Fibroblast of skin of right biceps (primary cell): ENCODE results near the gene RPS6KA3.
A peak's percentile ranks its signal among the peaks of the same experiment; 100 is the strongest.
"Not testable (repeated sequence)": the region's sequence is repeated elsewhere in the genome, so short reads cannot be mapped to it uniquely, and the experiment has no call there.

Experiments
- DNase-seq: peaks from one replicate; pipeline ENCODE4 v3.0.0-alpha.2; 2013

Gene RPS6KA3

DNA sequence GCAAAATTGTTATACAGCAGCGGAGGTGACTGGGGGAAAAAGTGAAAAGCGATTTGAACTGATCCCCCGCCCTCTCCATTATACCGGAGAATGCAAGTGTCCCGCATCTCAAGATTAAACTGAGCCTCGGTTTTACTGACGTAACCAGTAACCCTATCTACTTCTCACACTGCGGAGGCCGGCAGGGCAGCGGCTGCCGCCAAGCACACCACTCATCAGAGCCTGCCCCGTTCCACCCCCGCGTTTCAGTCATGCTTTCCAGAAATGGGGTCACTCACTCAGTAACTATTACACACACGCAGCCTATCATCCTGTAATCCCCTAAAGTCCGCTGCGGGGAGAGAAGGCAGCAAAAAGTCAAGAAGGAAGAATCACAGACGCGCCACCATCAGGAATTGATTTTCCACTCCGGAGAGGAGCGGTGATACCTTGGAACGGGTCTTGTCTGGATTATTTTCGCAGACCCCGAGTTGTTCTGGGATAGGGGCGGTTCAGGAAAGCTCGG is 1.4 kb downstream of the RPS6KA3 start:
- peak; percentile 78 for DNase-seq

GRCh38 chrX:20263474-20263873 is 3.2 kb downstream of the RPS6KA3 start:
- DNase-seq, result peak; percentile 75

DNA sequence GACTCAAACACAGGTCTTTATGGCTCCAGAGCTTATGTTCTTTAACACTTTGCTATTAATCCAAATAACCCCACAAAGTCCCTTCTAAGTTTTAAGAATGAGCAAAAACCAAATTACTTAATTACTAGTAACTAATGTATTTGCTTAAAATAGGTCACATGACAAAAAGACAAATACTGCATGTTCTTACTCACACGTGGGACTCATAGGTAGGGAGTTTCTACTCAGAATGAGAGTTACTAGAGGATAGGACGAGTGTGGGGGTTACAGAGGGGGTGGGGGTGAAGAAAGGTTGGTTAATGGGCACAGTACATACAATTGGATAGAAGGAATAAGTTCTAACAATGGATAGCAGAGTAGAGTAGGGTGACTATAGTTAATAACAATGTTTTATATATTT is 5.8 kb downstream of the RPS6KA3 start:
- no peak for DNase-seq

DNA sequence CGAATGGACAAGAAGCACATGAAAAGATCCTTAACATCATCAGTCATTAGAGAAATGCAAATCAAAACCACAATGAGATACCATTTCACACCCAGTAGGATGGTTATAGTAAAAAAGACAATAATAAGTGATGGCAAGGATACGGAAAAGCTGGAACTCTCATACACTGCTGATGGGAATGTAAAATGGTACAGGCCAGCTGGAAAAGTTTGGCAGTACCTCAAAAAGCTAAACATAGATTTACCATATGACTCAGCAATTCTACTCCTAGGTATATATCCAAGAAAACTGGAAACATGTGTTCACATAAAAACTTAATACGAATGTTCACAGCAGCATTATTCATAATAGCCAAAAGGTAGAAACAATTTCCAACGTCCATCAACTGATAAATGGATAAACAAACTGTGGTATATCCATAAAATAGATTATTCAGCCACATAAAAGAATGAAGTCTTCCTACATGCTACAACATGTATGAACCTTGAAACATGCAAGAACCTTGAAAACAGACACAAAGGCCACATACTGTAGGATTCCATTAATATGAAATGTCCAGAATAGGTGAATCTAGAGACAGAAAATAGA is 11.9 kb downstream of the RPS6KA3 start:
- DNase-seq, result peak; percentile 66

DNA sequence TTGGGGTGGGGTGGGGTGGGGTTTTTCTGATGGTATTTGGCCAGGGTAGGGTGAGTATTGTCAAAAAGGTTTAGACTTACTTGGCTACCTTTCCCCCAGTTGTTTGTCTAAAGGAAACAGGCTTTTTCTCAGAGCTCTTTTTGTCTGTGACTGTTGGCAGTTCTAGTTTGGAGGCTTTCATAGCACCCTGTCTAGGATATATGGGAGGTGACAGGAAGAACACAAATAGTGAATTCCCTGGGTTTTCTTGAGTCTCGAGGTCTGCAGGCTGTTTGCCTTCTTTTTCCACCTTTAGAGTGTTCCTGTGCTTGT is 13.5 kb downstream of the RPS6KA3 start:
- no peak for DNase-seq

- DNase-seq, result peak; percentile 42
Measured at GRCh38 chrX:20252381-20253231, 14.1 kb downstream of the RPS6KA3 start.

DNA sequence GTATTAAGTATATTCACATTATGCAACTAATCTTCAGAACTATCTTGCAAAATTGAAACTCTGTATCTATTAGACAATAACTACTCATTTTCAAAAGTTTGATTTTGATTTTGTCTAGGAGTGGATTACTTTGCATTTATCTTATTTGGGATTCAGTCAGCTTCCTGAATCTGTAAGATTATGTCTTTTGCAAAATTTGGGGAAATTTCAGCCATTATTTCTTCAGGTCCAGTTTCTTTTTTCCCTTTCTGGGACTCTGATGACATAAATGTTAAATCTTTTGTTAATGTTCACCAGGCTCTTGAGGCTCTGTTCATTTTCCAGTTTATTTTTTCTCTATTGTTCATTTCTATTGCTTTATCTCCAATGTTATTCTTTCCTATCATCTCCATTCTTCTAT is 15.0 kb downstream of the RPS6KA3 start:
- no peak for DNase-seq

DNA sequence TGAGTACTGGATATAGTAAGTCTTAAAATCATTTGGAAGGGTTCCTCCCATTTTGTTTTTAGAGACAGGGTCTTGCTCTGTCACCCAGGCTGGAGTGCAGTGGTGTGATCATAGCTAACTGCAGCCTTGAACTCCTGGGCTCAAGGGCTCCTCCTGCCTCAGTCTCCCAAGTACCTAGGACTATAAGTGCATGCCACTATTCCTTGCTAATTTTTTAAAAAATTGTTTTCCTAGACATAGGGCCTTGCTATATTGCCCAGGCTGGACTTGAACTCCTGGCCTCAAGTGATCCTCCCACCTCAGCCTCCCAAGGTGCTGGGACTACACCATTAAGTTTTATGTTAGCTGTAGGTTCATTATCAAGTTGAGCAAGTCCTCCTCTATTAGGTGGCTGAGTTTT is 16.6 kb downstream of the RPS6KA3 start:
- not testable (repeated sequence) for DNase-seq

DNA sequence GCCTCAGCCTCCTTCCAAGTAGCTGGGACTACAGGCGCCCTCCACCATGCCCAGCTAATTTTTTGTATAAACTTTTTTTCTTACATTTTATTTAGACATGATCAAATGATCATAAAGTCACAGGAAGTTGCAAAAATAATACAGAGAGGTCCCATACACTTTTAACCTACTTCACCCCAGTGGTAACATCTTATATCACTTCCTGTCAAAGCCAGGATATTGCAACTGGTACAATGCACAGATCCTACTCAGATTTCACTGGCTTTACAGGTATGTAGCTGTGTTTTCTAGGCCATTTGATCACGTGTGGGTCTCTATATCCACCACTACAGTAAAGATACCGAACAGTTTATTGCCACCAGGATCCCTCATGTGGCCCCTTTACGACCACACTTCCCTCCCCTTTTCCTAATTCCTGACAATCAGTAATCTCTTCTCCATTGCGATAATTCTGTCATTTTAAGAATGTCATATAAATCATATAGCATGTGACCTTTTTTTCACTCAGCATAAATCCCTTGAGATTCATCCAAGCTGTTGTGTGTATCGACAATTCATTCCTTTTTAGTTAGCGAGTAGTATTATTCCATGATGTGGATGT is 18.0 kb downstream of the RPS6KA3 start:
- no peak for DNase-seq

- DNase-seq, result peak; percentile 38
Measured at GRCh38 chrX:20244931-20245330, 21.8 kb downstream of the RPS6KA3 start.

GRCh38 chrX:20240201-20240600 is 26.5 kb downstream of the RPS6KA3 start:
- peak; percentile 15 for DNase-seq

DNA sequence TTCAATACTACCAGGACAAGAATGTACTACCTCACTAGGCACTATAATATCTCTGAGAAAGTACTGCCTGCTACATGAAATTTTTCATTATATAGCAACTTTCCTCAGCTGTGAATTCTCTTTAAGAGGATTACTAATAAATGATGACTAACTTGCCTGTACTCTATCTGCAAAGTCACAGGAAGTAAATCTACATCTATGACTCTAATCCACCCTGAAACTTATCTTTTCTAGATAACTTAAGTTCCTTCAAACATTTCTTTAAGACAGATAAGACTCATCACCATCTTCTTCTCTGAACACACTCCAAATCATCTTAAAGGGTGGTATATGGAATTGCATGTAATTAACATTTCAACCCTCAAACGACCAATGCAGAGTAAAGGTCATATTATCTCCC is 28.8 kb downstream of the RPS6KA3 start:
- peak; percentile 24 for DNase-seq

DNA sequence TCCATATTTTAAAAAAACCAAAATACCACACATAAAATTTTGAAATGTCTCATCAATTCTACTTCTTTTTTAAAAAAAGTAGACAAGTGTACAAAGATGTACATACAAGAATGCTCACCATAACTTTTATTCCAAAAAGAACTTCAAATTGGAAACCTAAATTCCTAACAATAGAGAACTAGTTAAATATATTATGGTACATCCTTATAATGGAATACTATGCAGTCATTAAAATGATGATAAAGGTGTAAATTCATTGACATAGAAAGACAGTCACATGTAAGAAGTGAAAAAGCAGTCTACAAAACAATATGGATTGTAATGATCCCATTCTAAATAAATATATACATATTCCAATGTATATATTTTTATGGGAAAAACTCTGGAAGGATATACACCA is 31.0 kb downstream of the RPS6KA3 start:
- DNase-seq, result no peak

DNA sequence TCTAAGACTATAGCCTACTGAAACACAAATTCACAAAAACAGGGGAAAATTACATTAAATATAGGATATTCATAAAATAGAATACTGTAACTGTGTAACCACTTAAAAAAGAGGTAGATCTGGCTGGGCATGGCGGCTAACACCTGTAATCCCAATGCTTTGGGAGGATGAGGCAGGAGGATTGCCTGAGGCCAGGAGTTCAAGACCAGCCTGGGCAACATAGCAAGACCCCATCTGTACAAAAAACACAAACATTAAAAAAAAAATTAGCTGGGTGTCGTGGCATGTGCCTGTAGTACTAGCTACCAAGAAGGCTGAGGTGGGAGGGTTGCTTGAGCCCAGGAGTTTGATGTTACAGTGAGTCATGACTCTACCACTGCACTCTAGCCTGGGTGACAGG is 33.4 kb downstream of the RPS6KA3 start:
- DNase-seq, result no peak

- no peak for DNase-seq
Measured at GRCh38 chrX:20231598-20231997, 35.1 kb downstream of the RPS6KA3 start.

DNA sequence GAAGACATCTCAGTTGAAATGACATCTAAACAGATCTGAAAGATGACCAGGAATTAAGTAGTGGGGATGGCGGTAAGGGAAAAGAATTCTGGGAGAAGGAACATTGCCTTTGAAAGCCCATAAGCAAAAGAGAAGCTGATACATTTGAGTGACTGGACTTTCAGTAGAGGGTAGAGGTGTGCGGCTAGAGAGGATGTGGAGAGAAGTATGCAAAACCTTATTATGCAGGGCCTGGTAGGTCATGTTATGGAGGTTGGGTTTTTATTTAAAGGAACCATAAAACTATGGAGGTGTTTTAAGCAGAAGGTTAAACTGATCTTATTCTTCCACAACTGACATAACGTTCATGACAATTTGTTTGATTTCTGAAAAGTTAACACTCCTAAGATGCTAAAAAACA is 36.3 kb downstream of the RPS6KA3 start:
- no peak for DNase-seq

DNA sequence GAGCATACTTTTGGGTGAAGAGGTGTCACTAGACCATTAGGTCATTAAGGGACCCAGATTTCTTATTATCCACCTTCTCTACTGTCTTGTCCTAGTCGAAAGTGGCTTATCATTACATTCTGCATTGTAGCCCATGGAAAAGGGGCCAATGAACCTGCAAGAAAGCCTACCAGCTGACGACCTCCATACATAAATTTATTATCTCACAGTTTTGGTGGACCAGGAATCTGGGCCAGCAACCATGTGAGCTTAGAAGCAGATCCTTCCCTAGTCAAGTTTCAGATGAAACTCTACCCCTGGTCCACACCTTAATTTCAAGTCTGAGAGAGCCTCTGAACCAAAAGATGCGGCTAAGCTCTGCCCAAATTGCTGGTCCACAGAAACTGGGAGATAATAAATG is 37.6 kb downstream of the RPS6KA3 start:
- DNase-seq, result no peak

- no peak for DNase-seq
Measured at GRCh38 chrX:20228245-20228644, 38.5 kb downstream of the RPS6KA3 start.

DNA sequence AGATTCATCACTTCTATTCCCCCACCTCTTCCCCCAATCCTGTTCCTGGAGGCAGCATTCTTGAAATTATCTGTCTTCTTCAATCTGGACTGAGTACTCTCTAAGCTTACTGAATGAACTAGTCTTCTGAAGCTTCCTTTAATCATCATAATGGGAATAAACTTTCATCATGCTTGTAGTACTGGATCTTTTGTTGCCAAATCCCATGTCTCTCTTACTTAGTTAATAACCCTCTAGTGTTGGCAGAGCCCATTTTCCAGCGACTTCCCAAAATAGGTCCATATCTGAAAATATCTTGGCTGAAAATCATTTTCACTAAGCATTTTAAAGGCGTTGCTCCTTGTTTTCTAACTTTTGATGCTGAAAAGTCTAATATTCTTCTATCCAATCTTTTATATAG is 39.6 kb downstream of the RPS6KA3 start:
- DNase-seq, result no peak

GRCh38 chrX:20225488-20225833 is 41.2 kb downstream of the RPS6KA3 start:
- no peak for DNase-seq

DNA sequence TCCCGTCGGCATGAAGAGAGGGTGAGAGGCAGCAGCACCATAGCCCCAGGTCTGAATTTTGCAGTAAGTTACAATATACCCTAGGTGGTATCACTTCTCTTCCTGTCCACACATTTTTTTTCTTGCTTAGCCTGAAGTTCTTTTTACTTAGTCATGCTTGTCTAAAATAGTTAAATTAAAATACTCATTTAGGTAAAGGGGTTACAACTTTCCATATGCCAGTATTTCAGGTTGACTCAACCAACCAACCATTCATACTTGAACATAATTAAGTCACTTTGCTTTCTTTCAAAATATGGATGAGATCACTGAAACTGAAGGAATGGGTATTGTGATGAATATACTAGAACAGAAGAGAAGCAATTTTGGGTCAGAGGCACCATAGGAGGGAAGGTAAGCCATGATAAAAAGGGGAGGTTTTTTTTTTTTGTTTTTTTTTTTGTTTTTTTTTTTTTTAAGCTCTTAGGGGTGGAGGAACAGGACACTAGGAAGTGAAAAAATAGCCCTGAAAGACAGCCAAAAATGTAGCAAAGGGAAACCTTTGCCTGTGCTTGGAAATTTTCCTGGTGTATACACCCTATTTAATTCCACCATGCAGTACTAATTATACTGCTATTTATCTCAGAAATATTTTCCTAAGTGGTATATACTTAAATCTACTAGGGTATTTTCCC is 41.8 kb downstream of the RPS6KA3 start:
- DNase-seq, result peak; percentile 66

- DNase-seq, result no peak
Measured at GRCh38 chrX:20221902-20222301, 44.8 kb downstream of the RPS6KA3 start.

GRCh38 chrX:20218836-20219505 is 47.7 kb downstream of the RPS6KA3 start:
- DNase-seq, result no peak
